LNCaP clone FGC (cell line): Measurements from ENCODE around the gene WNK2.

Experiments used
- DNase-seq: peaks from one replicate; pipeline ENCODE4 v3.0.0-alpha.2; 2011; ENCODE audit warnings: low read depth
- H3K4me3 ChIP-seq: 2 replicates; pipeline ENCODE4 v1.5.1; 2011; ENCODE audit warnings: mild to moderate bottlenecking, low read depth, low read length, control low read depth
- TF ChIP-seq, protein P1 (sequence below): IDR thresholded peaks from 2 replicates; pipeline ENCODE4 v1.5.1; 2012; ENCODE audit warnings: mild to moderate bottlenecking; ENCODE audit not compliant: control insufficient read depth, insufficient read depth; ENCODE audit errors: extremely low read depth

WNK2 gene

DNA sequence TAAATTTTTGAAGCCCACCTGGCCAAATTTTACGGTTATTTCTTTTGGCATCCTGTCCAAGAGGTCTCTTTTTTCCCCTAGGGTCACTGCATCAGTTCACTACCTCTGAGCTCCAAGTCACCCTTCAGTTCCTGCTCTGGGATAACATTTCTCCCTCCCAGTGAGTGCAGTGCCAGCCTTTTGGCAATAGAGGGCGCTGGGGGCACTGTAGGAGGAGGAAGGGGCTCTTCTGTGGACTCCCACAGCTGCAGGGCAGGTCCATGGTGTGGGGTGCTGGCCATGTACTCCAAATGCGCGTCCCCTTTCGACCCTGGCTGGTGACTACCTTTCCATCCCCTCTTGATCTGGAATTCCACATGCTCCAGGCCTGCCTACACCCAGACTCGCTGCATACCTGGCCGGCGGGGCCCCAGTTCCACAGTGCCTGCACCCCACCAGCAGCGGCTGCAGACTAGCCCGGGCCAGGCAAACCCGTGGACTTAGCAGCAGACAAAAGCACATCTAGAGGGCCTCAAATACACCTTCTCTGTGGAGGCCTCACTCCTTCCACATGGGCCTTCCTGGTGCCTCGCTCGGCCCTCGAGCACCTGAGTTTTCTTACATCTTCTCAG lies 29.5 kb upstream of the WNK2 start:
- TF ChIP-seq, protein P1, sequence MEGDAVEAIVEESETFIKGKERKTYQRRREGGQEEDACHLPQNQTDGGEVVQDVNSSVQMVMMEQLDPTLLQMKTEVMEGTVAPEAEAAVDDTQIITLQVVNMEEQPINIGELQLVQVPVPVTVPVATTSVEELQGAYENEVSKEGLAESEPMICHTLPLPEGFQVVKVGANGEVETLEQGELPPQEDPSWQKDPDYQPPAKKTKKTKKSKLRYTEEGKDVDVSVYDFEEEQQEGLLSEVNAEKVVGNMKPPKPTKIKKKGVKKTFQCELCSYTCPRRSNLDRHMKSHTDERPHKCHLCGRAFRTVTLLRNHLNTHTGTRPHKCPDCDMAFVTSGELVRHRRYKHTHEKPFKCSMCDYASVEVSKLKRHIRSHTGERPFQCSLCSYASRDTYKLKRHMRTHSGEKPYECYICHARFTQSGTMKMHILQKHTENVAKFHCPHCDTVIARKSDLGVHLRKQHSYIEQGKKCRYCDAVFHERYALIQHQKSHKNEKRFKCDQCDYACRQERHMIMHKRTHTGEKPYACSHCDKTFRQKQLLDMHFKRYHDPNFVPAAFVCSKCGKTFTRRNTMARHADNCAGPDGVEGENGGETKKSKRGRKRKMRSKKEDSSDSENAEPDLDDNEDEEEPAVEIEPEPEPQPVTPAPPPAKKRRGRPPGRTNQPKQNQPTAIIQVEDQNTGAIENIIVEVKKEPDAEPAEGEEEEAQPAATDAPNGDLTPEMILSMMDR: peak; percentile 74
- no peak overlapping the region for H3K4me3 ChIP-seq
- DNase-seq: no peak

DNA sequence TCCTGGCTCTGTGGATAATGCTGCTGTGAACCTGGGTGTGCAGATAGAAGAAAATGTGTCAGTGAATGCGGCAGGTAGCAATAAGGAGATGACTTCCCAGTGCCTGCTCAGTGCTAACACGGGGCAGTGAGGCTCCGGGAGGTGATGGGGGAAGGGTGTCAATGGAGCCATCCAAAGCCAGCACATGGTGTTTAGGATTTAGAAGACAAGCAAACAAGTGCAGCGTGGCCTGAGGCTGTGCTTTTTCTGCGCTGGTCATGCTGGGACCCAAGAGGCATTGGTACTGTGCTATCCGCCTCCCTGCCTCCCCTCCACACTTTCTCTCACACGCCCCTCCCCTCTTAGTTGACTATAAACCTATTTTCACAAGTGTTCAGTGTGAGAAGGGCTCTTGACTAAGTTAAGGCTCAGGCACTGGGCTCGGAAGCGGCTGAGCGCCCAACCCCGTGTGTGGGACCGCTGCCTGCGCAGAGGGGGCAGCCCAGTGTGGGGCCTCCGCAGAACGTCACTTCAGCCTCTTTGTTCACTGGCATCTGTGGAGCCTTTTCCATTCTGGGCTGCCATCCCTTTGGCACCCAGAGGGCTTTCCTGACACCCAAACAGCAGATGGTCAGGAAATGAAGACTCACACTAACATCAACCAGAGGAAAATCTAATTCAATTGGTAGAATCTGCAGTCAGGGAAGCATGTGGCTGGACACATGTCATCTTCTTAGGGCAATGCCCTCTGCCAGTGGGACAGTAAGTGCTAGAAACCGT lies 28.0 kb upstream of the WNK2 start:
- TF ChIP-seq, protein P1: no peak
- DNase-seq: no peak

DNA sequence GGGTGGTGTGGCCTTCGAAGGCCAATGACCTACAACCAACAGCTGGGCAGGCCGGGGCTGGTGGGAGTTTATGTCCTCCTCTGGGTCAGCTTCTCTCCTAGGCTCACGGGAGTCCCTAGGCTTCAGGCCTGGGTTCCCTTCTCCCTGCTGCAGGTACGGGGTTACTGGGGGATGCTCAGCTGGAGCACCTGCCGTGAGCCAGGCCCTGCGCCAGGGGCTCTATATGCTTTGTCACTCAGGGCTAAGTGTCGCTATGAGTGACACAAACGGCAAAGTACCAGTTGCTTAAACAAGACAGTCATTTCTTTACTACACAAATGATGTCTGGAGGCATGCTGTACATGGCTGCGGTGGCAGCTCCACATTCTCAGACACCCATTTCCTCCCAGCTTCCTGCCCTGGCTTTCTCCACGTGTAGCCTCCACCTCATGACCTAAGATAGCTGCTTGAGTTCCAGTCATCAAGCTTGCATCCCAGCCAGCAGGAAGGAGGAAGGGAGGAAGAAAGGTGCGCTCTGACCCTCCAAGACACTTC lies 27.4 kb upstream of the WNK2 start:
- no peak for DNase-seq
- TF ChIP-seq, protein P1: no peak
- no peak overlapping the region for H3K4me3 ChIP-seq

More for the DNA sequence above, 28.0 kb upstream of the WNK2 start:
- no peak overlapping the region for H3K4me3 ChIP-seq

DNA sequence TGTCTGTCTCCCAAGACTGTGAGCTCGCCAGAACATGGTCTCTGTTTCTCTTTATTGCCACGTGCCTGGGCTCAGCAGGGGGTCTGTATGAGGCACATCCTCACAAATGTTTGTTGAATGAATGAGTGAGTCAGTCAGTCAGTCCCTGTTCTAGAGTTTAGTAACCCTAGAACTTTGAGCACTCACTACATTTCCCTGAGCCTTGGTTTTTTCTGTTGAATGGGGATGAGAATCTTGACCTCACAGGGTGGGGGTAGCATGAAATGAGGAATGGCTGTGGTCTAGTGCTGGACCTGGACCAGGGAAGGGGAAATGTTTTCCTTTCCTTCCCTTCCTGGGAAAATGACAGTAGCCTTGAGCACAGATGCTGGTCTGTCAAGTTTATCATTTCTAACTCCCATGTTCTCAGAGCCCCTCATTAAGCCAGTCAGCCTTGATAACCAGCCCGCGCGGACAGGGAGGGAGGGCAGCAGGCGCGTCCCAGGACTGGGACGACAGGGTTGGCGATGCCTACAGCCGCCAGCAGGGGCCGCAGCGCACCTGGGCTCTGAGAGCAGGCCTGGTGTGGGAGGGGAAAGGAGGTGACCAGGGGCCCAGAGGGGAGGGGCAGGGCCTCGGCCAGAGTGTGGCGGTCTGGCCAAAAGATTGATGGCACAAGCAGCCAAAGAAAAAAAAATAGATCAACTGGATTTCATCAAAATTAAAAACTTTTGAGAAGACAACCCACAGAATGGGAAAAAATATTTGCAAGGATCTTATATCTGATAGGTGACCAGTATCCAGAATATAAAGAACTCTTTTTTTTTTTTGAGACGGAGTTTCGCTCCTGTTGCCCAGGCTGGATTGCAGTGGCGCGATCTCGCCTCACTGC lies 24.1 kb upstream of the WNK2 start:
- DNase-seq: peak; percentile 44
- TF ChIP-seq, protein P1: peak; percentile 100

DNA sequence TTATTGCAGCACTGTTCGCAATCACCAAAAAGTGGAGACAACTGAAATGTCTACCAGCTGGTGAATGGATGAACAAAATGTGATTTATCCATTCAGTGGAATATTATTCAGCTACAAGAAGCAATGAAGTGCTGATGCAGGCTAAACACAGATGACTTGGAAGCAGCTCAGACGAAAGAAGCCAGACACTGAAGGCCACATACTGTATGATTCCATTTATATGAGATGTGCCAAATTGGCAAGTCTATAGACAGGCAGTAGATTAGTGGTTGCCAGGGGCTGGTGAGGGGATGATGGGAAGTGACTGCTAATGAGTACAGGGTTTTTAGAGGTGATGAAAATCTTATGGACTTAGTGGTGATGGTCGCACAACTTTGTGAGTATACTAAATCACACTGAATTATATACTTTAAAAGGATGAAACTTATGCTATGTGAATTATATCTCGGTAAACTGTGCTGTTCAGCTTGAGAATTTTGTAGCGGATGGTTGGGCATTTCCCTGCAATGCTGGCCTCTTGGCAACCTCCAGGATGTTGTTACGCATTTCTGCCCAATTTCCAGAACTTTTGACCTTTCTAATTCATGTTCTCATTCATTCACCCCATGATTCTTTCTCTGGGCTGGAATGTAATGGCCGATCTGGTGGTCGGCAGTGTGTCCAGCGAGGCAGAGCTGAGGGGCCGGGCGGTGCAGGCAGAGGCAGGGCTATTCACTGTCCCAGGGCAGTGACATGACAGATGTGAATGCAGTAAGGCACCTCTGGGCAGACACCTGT lies 22.0 kb upstream of the WNK2 start:
- DNase-seq: no peak
- H3K4me3 ChIP-seq: no peak overlapping the region
- TF ChIP-seq, protein P1: no peak

More for the DNA sequence above, 24.1 kb upstream of the WNK2 start:
- no peak overlapping the region for H3K4me3 ChIP-seq

DNA sequence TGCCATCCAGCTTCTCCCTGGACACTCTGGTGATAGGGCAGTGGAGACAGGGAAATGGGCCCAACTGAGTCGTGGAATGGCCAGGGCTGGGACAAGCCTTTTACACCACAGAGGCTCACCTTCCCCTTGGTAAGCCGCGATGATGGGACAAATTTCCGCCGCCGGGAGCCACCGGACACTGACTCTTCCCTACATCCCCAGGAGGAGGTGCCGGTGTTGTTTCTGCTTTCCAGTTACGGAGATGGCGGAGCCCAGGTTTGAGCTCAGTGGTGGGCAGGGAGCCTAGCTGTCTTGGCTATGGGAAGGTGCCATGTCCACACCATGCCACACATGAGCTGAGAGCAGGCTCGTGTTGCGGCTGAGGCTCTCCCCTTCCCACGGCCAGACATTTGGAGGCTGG lies 19.9 kb upstream of the WNK2 start:
- no peak for DNase-seq
- TF ChIP-seq, protein P1: no peak
- H3K4me3 ChIP-seq: no peak overlapping the region
